ENCODE measurements around the gene FYB1.
A peak's percentile ranks its signal among the peaks of the same experiment; 100 is the strongest.

The FYB1 gene

GRCh38 chr5:39203951-39204350, 15.4 kb downstream of the FYB1 start:
- Histone ChIP-seq H3K79me2 (ENCODE audit: insufficient read depth, low read length) (peaks cover 59% of the 10 kb centered on the region), H3K4me1 (ENCODE audit: insufficient read depth, low read length, poor library complexity, severe bottlenecking) (peaks cover 78% of the 10 kb centered on the region), H3K4me2 (ENCODE audit: low read depth, low read length, poor library complexity, severe bottlenecking) (peak overlapping the region; percentile 94)

DNA sequence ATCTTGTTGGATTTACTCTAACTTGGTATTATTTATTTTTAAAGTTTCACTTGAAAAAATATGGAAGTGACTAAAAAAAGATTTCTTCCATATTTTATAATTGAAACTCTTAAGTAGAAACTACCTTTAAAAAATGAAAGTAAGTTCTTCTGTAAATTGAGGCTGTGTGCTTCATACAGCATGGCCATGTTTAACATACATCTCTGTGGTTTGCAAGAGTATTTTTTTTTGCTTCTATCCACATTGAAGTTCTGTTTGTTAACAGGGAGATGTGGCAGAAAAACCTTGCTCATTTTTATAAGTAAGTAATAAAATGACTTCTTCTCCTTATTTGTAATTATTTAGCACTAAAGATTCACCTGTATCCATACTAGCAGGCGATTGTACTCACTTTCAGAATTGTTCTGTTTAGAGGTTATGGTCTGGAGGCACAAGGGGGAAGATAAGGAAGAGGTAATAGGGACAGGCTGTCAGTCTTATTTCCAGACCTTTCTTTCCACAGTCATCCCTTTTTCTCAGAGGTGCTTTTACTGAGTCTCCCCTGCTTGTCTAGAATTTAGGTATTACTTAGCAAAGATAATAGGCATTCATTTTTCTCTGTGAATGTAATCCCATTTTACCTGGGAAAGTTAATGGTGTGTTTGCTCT, 16.0 kb downstream of the FYB1 start:
- H3K4me3 ChIP-seq (ENCODE audit: low read length, poor library complexity, severe bottlenecking) = peak overlapping the region; percentile 89

More at GRCh38 chr5:39203951-39204350, 15.4 kb downstream of the FYB1 start:
- no peaks in the 10 kb centered on the region for H3K9me3 ChIP-seq (ENCODE audit: insufficient read depth, low read depth, low read length)
- no peak overlapping the region for H2AFZ ChIP-seq (ENCODE audit: low read length)
- H3K9me2 ChIP-seq (replicated peaks; ENCODE audit: low read depth, low read length) = no peaks in the 10 kb centered on the region
- TF ChIP-seq EZH2phosphoT487 (IDR thresholded peaks at IDR 0.05; ENCODE audit: borderline replicate concordance) = no peak
- TF ChIP-seq, protein P1, sequence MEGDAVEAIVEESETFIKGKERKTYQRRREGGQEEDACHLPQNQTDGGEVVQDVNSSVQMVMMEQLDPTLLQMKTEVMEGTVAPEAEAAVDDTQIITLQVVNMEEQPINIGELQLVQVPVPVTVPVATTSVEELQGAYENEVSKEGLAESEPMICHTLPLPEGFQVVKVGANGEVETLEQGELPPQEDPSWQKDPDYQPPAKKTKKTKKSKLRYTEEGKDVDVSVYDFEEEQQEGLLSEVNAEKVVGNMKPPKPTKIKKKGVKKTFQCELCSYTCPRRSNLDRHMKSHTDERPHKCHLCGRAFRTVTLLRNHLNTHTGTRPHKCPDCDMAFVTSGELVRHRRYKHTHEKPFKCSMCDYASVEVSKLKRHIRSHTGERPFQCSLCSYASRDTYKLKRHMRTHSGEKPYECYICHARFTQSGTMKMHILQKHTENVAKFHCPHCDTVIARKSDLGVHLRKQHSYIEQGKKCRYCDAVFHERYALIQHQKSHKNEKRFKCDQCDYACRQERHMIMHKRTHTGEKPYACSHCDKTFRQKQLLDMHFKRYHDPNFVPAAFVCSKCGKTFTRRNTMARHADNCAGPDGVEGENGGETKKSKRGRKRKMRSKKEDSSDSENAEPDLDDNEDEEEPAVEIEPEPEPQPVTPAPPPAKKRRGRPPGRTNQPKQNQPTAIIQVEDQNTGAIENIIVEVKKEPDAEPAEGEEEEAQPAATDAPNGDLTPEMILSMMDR (conservative IDR thresholded peaks at IDR 0.05; ENCODE audit: low read length) = no peak
- no peaks in the 10 kb centered on the region for H3K27me3 ChIP-seq (ENCODE audit: insufficient read depth, low read length, poor library complexity, severe bottlenecking)
- H3F3A ChIP-seq (ENCODE audit: low read depth) = no peaks in the 10 kb centered on the region
- peak overlapping the region; percentile 90 for H3K9ac ChIP-seq (ENCODE audit: low read depth, low read length, poor library complexity, severe bottlenecking)
- H4K20me1 ChIP-seq (ENCODE audit: insufficient read depth, low read length, poor library complexity, severe bottlenecking) = no peaks in the 10 kb centered on the region
- H3K36me3 ChIP-seq (ENCODE audit: insufficient read depth, low read length) = no peaks in the 10 kb centered on the region
- peak overlapping the region; percentile 89 for H3K4me3 ChIP-seq (ENCODE audit: low read length, poor library complexity, severe bottlenecking)

GRCh38 chr5:39202597-39203274, 16.6 kb downstream of the FYB1 start:
- no peaks in the 10 kb centered on the region for H3K36me3 ChIP-seq (ENCODE audit: insufficient read depth, low read length)
- no peaks in the 10 kb centered on the region for H4K20me1 ChIP-seq (ENCODE audit: insufficient read depth, low read length, poor library complexity, severe bottlenecking)
- peak overlapping the region; percentile 89 for H3K4me3 ChIP-seq (ENCODE audit: low read length, poor library complexity, severe bottlenecking)
- peaks cover 66% of the 10 kb centered on the region for H3K4me1 ChIP-seq (ENCODE audit: insufficient read depth, low read length, poor library complexity, severe bottlenecking)
- no peaks in the 10 kb centered on the region for H3K27me3 ChIP-seq (ENCODE audit: insufficient read depth, low read length, poor library complexity, severe bottlenecking)
- peak overlapping the region; percentile 94 for H3K4me2 ChIP-seq (ENCODE audit: low read depth, low read length, poor library complexity, severe bottlenecking)
- TF ChIP-seq, protein P1 (conservative IDR thresholded peaks at IDR 0.05; ENCODE audit: low read length) = no peak
- no peaks in the 10 kb centered on the region for H3K9me3 ChIP-seq (ENCODE audit: insufficient read depth, low read depth, low read length)
- H3K9me2 ChIP-seq (replicated peaks; ENCODE audit: low read depth, low read length) = no peaks in the 10 kb centered on the region
- peak overlapping the region; percentile 75 for H2AFZ ChIP-seq (ENCODE audit: low read length)
- peaks cover 72% of the 10 kb centered on the region for H3K79me2 ChIP-seq (ENCODE audit: insufficient read depth, low read length)
- peak overlapping the region; percentile 90 for H3K9ac ChIP-seq (ENCODE audit: low read depth, low read length, poor library complexity, severe bottlenecking)
- no peaks in the 10 kb centered on the region for H3F3A ChIP-seq (ENCODE audit: low read depth)

More for the DNA sequence above, 16.0 kb downstream of the FYB1 start:
- Histone ChIP-seq H3K9me2 (replicated peaks; ENCODE audit: low read depth, low read length) (no peaks in the 10 kb centered on the region), H3K79me2 (ENCODE audit: insufficient read depth, low read length) (peaks cover 65% of the 10 kb centered on the region), H3K27me3 (ENCODE audit: insufficient read depth, low read length, poor library complexity, severe bottlenecking) (no peaks in the 10 kb centered on the region), H4K20me1 (ENCODE audit: insufficient read depth, low read length, poor library complexity, severe bottlenecking) (no peaks in the 10 kb centered on the region), H2AFZ (ENCODE audit: low read length) (peak overlapping the region; percentile 75), H3K4me2 (ENCODE audit: low read depth, low read length, poor library complexity, severe bottlenecking) (peak overlapping the region; percentile 94), H3F3A (ENCODE audit: low read depth) (no peaks in the 10 kb centered on the region), H3K36me3 (ENCODE audit: insufficient read depth, low read length) (no peaks in the 10 kb centered on the region), H3K9ac (ENCODE audit: low read depth, low read length, poor library complexity, severe bottlenecking) (peak overlapping the region; percentile 90), H3K4me1 (ENCODE audit: insufficient read depth, low read length, poor library complexity, severe bottlenecking) (peaks cover 72% of the 10 kb centered on the region), H3K9me3 (ENCODE audit: insufficient read depth, low read depth, low read length) (no peaks in the 10 kb centered on the region)
- no peak for TF ChIP-seq EZH2phosphoT487 (IDR thresholded peaks at IDR 0.05; ENCODE audit: borderline replicate concordance)
- TF ChIP-seq, protein P1 (conservative IDR thresholded peaks at IDR 0.05; ENCODE audit: low read length) = no peak

All from Loucy (cell line).